Measurements from ENCODE around the gene ZC3H10.

ZC3H10 gene

DNA sequence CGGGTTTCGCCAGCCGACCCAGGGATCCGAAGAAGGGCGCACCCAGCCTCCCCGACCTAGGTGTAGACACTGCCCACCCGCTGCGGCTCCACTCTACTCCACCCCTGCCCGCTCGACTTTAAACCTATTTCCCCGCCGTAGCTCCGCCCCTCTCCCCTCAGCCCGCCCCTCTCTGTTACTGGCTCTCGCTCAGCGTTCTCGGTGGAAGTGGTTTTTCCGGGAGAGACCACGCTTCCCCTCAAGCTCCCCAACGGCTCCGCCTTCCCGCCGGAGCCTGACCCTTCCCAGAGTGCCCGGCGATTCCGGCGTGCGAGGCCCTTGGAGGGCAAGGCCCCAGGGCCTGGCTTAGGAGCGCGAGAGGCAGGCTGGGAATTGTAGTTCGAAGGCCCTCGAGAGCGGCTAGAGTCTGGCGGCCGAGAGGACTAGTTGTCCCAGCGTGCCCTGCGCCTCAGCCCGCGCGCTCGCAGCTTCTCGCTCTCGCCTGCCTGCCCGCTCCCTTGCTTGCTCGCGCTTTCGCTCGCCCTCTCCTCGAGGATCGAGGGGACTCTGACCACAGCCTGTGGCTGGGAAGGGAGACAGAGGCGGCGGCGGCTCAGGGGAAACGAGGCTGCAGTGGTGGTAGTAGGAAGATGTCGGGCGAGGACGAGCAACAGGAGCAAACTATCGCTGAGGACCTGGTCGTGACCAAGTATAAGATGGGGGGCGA, 13.8 kb upstream of the ZC3H10 start, which contains the start of gene PA2G4:
PA2G4 (plus strand) TSS at position 451 of the 706 bp plus-strand sequence; CDS start at position 630, 179 bp downstream.
- TF ChIP-seq EZH2phosphoT487 (conservative IDR thresholded peaks at IDR 0.05; ENCODE audit: low read length): no peak
- TF ChIP-seq, protein P1, sequence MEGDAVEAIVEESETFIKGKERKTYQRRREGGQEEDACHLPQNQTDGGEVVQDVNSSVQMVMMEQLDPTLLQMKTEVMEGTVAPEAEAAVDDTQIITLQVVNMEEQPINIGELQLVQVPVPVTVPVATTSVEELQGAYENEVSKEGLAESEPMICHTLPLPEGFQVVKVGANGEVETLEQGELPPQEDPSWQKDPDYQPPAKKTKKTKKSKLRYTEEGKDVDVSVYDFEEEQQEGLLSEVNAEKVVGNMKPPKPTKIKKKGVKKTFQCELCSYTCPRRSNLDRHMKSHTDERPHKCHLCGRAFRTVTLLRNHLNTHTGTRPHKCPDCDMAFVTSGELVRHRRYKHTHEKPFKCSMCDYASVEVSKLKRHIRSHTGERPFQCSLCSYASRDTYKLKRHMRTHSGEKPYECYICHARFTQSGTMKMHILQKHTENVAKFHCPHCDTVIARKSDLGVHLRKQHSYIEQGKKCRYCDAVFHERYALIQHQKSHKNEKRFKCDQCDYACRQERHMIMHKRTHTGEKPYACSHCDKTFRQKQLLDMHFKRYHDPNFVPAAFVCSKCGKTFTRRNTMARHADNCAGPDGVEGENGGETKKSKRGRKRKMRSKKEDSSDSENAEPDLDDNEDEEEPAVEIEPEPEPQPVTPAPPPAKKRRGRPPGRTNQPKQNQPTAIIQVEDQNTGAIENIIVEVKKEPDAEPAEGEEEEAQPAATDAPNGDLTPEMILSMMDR (IDR thresholded peaks at IDR 0.05; ENCODE audit: insufficient read depth, low read length, poor library complexity, severe bottlenecking): no peak
- Histone ChIP-seq H3K9me3 (ENCODE audit: insufficient read depth, low read length) (no peaks in the 10 kb centered on the region), H2AFZ (ENCODE audit: low read depth, low read length, severe bottlenecking) (peak within 1 kb of the TSS; percentile 95), H3K79me2 (ENCODE audit: insufficient read depth, low read length) (peaks cover 40% of the 10 kb centered on the region), H3K36me3 (ENCODE audit: low read length) (peaks cover 22% of the 10 kb centered on the region), H4K20me1 (ENCODE audit: low read depth, low read length) (peaks cover 9% of the 10 kb centered on the region; the same call in 1 of the 2 replicates), H3K9ac (ENCODE audit: low read length) (peak within 1 kb of the TSS; percentile 100), H3K4me3 (ENCODE audit: insufficient read depth, low read length, poor library complexity, severe bottlenecking) (peak within 1 kb of the TSS; percentile 86), H3K9me2 (replicated peaks; ENCODE audit: insufficient read depth, low read length) (no peaks in the 10 kb centered on the region), H3K27ac (ENCODE audit: low read depth, low read length) (peak within 1 kb of the TSS; percentile 72), H3K27me3 (ENCODE audit: low read length) (no peaks in the 10 kb centered on the region), H3F3A (ENCODE audit: insufficient read depth) (peaks cover 18% of the 10 kb centered on the region), H3K4me2 (ENCODE audit: low read depth, low read length, poor library complexity, severe bottlenecking) (peak within 1 kb of the TSS; percentile 84)

DNA sequence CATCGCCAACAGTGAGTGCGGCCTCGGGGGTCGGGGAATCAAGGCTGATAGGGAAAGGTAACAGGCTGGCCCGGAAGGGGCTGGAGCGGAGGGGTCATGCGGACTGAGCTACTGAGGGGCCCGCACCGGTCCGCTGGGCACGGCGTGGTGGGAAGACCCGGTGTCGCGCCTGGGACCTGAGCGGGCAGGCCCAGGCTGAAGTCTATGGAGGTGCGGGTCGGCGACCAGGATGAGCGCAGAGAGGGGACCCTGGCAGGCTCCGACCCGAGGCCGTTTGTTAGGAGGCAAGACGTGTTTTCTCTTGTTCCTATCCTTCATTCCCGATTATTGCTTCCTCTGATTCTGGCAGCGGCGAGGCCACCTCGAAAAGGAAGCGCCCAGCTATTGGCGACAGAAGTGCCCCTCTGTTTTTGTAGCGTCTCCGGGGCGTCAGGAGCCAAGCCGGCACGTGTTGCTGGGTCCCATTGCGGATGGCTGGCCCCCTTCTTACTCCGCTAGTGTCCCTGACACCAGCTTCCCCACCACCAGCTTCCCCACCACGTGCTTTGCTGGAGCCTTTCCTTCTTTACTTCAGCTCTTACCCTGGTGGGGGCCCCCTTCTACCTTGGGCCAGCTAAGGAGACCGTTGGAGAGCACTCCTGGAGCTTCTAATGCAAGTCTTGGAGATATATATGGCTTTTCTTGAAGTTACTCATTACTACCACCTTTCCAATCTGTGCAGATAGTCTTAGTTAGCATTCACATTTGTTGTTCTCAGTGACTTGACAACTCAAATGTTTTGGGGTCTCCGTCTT, 13.1 kb upstream of the ZC3H10 start:
- H3K36me3 ChIP-seq (ENCODE audit: low read length): peaks cover 22% of the 10 kb centered on the region
- no peaks in the 10 kb centered on the region for H3K9me3 ChIP-seq (ENCODE audit: insufficient read depth, low read length)
- peak overlapping the region; percentile 72 for H3K27ac ChIP-seq (ENCODE audit: low read depth, low read length)
- no peaks in the 10 kb centered on the region for H3K9me2 ChIP-seq (replicated peaks; ENCODE audit: insufficient read depth, low read length)
- no peak overlapping the region for H2AFZ ChIP-seq (ENCODE audit: low read depth, low read length, severe bottlenecking)
- no peaks in the 10 kb centered on the region for H3K27me3 ChIP-seq (ENCODE audit: low read length)
- H3F3A ChIP-seq (ENCODE audit: insufficient read depth): peaks cover 22% of the 10 kb centered on the region
- peak overlapping the region; percentile 86 for H3K4me3 ChIP-seq (ENCODE audit: insufficient read depth, low read length, poor library complexity, severe bottlenecking)
- TF ChIP-seq, protein P1 (IDR thresholded peaks at IDR 0.05; ENCODE audit: insufficient read depth, low read length, poor library complexity, severe bottlenecking): no peak
- no peak for TF ChIP-seq EZH2phosphoT487 (conservative IDR thresholded peaks at IDR 0.05; ENCODE audit: low read length)
- H4K20me1 ChIP-seq (ENCODE audit: low read depth, low read length): peaks cover 9% of the 10 kb centered on the region; the same call in 1 of the 2 replicates
- peak overlapping the region; percentile 100 for H3K9ac ChIP-seq (ENCODE audit: low read length)
- peaks cover 40% of the 10 kb centered on the region for H3K79me2 ChIP-seq (ENCODE audit: insufficient read depth, low read length)
- H3K4me2 ChIP-seq (ENCODE audit: low read depth, low read length, poor library complexity, severe bottlenecking): peak overlapping the region; percentile 84

- peaks cover 26% of the 10 kb centered on the region for H3F3A ChIP-seq (ENCODE audit: insufficient read depth)
Observed at GRCh38 chr12:56105609-56105902, 12.5 kb upstream of the ZC3H10 start.

More at GRCh38 chr12:56105609-56105902, 12.5 kb upstream of the ZC3H10 start:
- no peaks in the 10 kb centered on the region for H3K9me3 ChIP-seq (ENCODE audit: insufficient read depth, low read length)
- H3K36me3 ChIP-seq (ENCODE audit: low read length): peaks cover 24% of the 10 kb centered on the region
- H3K79me2 ChIP-seq (ENCODE audit: insufficient read depth, low read length): peaks cover 40% of the 10 kb centered on the region
- H3K27me3 ChIP-seq (ENCODE audit: low read length): no peaks in the 10 kb centered on the region
- no peak overlapping the region for H2AFZ ChIP-seq (ENCODE audit: low read depth, low read length, severe bottlenecking)
- peak overlapping the region; percentile 84 for H3K4me2 ChIP-seq (ENCODE audit: low read depth, low read length, poor library complexity, severe bottlenecking)
- H4K20me1 ChIP-seq (ENCODE audit: low read depth, low read length): peaks cover 9% of the 10 kb centered on the region; the same call in 1 of the 2 replicates
- H3K9me2 ChIP-seq (replicated peaks; ENCODE audit: insufficient read depth, low read length): no peaks in the 10 kb centered on the region
- peak overlapping the region; percentile 72; the same call in 1 of the 2 replicates for H3K27ac ChIP-seq (ENCODE audit: low read depth, low read length)
- TF ChIP-seq, protein P1 (IDR thresholded peaks at IDR 0.05; ENCODE audit: insufficient read depth, low read length, poor library complexity, severe bottlenecking): no peak
- TF ChIP-seq EZH2phosphoT487 (conservative IDR thresholded peaks at IDR 0.05; ENCODE audit: low read length): no peak
- H3K4me3 ChIP-seq (ENCODE audit: insufficient read depth, low read length, poor library complexity, severe bottlenecking): peak overlapping the region; percentile 86
- peak overlapping the region; percentile 100 for H3K9ac ChIP-seq (ENCODE audit: low read length)
